Lower leg skin (tissue), 3 donors: ENCODE measurements around the gene PRDM16.

Source experiments
- CTCF ChIP-seq, 3 donors: fragments of 450-650 bp; IDR thresholded peaks; one replicate each; pipeline ENCODE4 v1.5.1; 2016; ENCODE audit warnings: antibody characterized with exemption in 3 of 3, mild to moderate bottlenecking in 3 of 3, moderate library complexity in 2 of 3
- POLR2A ChIP-seq, 2 donors: fragments of 450-650 bp; IDR thresholded peaks; one replicate each; pipeline ENCODE4 v1.6.1; 2016 to 2017; ENCODE audit warnings: antibody characterized with exemption in 2 of 2, mild to moderate bottlenecking in 1 of 2, moderate library complexity in 1 of 2

GRCh38 chr1:3050603-3051002 is 18.4 kb upstream of the PRDM16 start:
- TF ChIP-seq POLR2A (IDR thresholded peaks at IDR 0.05): no peak
- no peak for TF ChIP-seq CTCF (IDR thresholded peaks at IDR 0.05)
